HL-60 (cell line): Measurements from ENCODE around the gene NRL.
A peak's percentile ranks its signal among the peaks of the same experiment; 100 is the strongest.

Source experiments
- DNase-seq, 2 experiments: peaks; one replicate each; pipeline ENCODE4 v3.0.0-alpha.2; 2010 to 2020; ENCODE audit warnings: low read depth in 1 of 2, low spot score in 1 of 2
- H3K27ac ChIP-seq: fragments of 250-450 bp; sonication (Bioruptor Pico); replicated peaks from 2 replicates; pipeline ENCODE4 v1.5.1; 2020; ENCODE audit warnings: mild to moderate bottlenecking, moderate library complexity
- H3K27me3 ChIP-seq: fragments of 250-450 bp; sonication (Bioruptor Pico); 2 replicates; pipeline ENCODE4 v1.5.1; 2021; ENCODE audit warnings: mild to moderate bottlenecking, moderate library complexity; ENCODE audit not compliant: insufficient read depth, poor library complexity, severe bottlenecking
- H3K4me3 ChIP-seq: replicated peaks from 2 replicates; pipeline ENCODE4 v1.5.1; 2011; ENCODE audit warnings: mild to moderate bottlenecking, control low read depth, low read length; ENCODE audit not compliant: insufficient read depth
- GABPA ChIP-seq: IDR thresholded peaks from 2 replicates; pipeline ENCODE4 v1.6.1; 2012; ENCODE audit warnings: low read depth
- POLR2AphosphoS5 ChIP-seq: IDR thresholded peaks from 2 replicates; pipeline ENCODE4 v1.6.1; 2012; ENCODE audit warnings: low read depth
- SPI1 ChIP-seq: IDR thresholded peaks from 2 replicates; pipeline ENCODE4 v1.6.1; 2012; ENCODE audit warnings: low read depth, mild to moderate bottlenecking, borderline replicate concordance
- TF ChIP-seq, protein P1 (sequence below): IDR thresholded peaks from one replicate; pipeline ENCODE4 v1.5.1; 2011; ENCODE audit warnings: low read length, control low read depth, inconsistent platforms; ENCODE audit not compliant: insufficient read depth
- TF ChIP-seq, protein P2 (sequence below): IDR thresholded peaks from 2 replicates; pipeline ENCODE4 v1.6.1; 2012; ENCODE audit warnings: low read depth; ENCODE audit not compliant: insufficient replicate concordance

Gene NRL

DNA sequence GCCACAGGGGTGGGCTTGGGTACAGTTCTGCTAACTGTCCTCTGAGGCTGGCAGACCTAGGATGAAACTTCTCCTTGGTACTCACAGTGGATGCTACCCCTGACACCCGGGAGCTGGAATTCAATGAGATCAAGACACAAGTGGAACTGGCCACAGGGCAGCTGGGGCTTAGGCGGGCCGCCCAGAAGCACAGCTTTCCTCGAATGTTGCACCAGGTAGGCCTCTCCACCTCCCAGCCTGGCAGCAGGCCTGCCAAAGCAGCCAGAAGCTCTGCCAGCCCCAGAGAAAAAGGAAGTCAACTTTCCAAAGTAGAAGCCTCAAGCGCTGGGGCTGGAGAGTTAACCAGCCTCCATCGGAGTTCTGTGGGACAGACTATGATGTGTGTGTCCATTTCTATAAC lies 2.4 kb upstream of the NRL start:
- DNase-seq = peak in 1 of 2 experiments; percentile 9
- Histone ChIP-seq H3K4me3 (no peak overlapping the region), H3K27me3 (no peaks in the 10 kb centered on the region), H3K27ac (no peak overlapping the region)
- TF ChIP-seq GABPA (no peak), POLR2AphosphoS5 (no peak), SPI1 (peak; percentile 50; the same call in 1 of the 2 replicates)
- TF ChIP-seq, protein P1, sequence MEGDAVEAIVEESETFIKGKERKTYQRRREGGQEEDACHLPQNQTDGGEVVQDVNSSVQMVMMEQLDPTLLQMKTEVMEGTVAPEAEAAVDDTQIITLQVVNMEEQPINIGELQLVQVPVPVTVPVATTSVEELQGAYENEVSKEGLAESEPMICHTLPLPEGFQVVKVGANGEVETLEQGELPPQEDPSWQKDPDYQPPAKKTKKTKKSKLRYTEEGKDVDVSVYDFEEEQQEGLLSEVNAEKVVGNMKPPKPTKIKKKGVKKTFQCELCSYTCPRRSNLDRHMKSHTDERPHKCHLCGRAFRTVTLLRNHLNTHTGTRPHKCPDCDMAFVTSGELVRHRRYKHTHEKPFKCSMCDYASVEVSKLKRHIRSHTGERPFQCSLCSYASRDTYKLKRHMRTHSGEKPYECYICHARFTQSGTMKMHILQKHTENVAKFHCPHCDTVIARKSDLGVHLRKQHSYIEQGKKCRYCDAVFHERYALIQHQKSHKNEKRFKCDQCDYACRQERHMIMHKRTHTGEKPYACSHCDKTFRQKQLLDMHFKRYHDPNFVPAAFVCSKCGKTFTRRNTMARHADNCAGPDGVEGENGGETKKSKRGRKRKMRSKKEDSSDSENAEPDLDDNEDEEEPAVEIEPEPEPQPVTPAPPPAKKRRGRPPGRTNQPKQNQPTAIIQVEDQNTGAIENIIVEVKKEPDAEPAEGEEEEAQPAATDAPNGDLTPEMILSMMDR = no peak
- TF ChIP-seq, protein P2, sequence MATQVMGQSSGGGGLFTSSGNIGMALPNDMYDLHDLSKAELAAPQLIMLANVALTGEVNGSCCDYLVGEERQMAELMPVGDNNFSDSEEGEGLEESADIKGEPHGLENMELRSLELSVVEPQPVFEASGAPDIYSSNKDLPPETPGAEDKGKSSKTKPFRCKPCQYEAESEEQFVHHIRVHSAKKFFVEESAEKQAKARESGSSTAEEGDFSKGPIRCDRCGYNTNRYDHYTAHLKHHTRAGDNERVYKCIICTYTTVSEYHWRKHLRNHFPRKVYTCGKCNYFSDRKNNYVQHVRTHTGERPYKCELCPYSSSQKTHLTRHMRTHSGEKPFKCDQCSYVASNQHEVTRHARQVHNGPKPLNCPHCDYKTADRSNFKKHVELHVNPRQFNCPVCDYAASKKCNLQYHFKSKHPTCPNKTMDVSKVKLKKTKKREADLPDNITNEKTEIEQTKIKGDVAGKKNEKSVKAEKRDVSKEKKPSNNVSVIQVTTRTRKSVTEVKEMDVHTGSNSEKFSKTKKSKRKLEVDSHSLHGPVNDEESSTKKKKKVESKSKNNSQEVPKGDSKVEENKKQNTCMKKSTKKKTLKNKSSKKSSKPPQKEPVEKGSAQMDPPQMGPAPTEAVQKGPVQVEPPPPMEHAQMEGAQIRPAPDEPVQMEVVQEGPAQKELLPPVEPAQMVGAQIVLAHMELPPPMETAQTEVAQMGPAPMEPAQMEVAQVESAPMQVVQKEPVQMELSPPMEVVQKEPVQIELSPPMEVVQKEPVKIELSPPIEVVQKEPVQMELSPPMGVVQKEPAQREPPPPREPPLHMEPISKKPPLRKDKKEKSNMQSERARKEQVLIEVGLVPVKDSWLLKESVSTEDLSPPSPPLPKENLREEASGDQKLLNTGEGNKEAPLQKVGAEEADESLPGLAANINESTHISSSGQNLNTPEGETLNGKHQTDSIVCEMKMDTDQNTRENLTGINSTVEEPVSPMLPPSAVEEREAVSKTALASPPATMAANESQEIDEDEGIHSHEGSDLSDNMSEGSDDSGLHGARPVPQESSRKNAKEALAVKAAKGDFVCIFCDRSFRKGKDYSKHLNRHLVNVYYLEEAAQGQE = no peak

DNA sequence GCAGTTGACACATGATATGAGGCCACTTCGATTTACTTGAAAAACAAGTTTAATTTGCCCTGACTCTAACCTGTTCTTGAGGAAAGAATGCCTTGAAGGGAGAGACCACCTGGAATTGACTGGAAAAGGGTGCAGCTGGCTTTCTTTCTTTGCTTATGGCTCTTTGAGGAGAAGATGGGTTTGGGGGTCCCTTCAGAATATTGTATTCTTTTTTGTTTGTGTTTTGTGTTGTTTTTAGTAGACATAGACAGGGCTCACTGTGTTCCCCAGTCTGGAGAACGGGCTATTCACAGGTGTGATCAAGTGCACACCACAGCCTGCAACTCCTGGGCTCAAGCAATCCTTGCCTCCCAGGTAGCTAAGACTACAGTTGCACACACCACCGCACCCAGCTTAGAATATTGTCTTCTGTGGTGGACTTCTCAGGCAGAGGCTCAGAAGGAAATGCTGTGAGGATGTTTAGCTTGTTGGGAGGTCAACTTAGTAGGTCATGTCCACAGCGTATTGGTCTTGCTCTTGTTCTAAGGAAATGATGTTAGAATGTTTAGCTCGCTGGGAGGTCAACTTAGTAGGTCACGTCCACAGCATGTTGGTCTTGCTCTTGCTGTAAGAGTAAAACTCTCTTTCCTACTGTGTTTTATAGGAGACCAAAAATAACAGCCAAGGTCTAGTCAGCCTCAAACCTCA lies 1.5 kb upstream of the NRL start:
- DNase-seq = no peak
- Histone ChIP-seq H3K27ac (no peak overlapping the region), H3K27me3 (no peaks in the 10 kb centered on the region), H3K4me3 (peak overlapping the region; percentile 88)
- TF ChIP-seq POLR2AphosphoS5 = no peak
- TF ChIP-seq, protein P2 = no peak
- TF ChIP-seq, protein P1 = no peak
- TF ChIP-seq SPI1 = no peak
- TF ChIP-seq GABPA = no peak

DNA sequence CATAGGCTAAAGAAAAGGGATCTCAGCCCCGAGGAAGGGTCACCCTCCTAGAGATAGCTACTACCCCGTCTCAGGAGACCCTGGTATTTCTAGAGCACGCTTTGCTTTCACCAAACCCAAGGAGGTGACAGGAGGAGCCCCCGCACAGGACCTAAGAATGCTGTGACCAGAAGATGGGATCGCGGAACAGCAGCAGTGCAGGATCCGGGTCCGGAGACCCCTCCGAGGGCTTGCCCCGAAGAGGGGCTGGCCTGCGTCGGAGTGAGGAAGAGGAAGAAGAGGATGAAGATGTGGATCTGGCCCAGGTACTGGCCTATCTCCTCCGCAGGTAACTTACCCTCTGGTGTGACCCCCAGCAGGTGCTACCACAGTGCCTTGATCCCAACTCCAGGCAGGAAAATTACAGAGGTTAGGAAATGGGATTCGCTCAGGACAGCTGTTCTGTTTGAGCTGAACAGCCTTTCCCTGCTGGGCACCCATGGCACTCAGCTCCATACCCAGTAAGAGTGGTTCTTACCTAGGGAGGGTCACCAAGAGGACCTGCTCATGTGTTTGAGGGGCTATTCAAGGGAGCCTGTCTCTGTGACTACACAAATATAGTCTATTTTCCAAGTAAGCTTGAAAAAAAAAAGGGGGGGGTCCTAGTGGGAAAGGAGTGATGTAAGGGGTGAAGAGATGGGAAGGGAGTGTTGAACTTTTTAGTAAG lies 826 bp upstream of the NRL start:
- H3K27me3 ChIP-seq = no peaks in the 10 kb centered on the region
- H3K4me3 ChIP-seq = peak overlapping the region; percentile 88
- DNase-seq = no peak
- TF ChIP-seq GABPA = no peak
- no peak for TF ChIP-seq POLR2AphosphoS5
- TF ChIP-seq, protein P2 = no peak
- TF ChIP-seq, protein P1 = no peak
- no peak for TF ChIP-seq SPI1
- peak overlapping the region; percentile 97 for H3K27ac ChIP-seq
